K562 (cell line): ENCODE results near the gene ZNF107. TPM values are rescaled to one million over a fixed set of nuclear protein-coding genes. Genes with fewer than 3 reads are reported as not detected.

Experiments
- CTCF ChIP-seq, 3 experiments: IDR thresholded peaks in 2 of 3; conservative IDR thresholded peaks in 1 of 3; 2 replicates each; pipeline ENCODE4 v1.5.1; 2011 to 2012; ENCODE audit warnings: low read length in 3 of 3, mild to moderate bottlenecking in 3 of 3, control low read depth in 2 of 3, improper control_type of control experiment in 1 of 3, inconsistent platforms in 1 of 3, low read depth in 1 of 3, mixed read lengths in 1 of 3, moderate library complexity in 1 of 3; ENCODE audit not compliant: insufficient read depth in 2 of 3
- RAD21 ChIP-seq, 2 experiments: fragments of 250-450 bp in 1 of 2; fragments of 450-650 bp in 1 of 2; sonication (Bioruptor Pico) in 1 of 2; formaldehyde crosslinking in 1 of 2; IDR thresholded peaks in 1 of 2; conservative IDR thresholded peaks in 1 of 2; 2 replicates each; pipeline versions ENCODE4 v1.4.0 to v1.8.0; 2020 to 2022; ENCODE audit warnings: mild to moderate bottlenecking in 2 of 2, moderate library complexity in 1 of 2
- SIX5 ChIP-seq, 2 experiments: IDR thresholded peaks; 2 replicates each; pipeline ENCODE4 v1.6.1; 2011; ENCODE audit warnings: low read length in 2 of 2, borderline replicate concordance in 1 of 2, low read depth in 1 of 2, mild to moderate bottlenecking in 1 of 2, moderate library complexity in 1 of 2; ENCODE audit not compliant: insufficient read depth in 1 of 2
- USF1 ChIP-seq: sonication (generic); formaldehyde crosslinking; IDR thresholded peaks from 2 replicates; pipeline ENCODE4 v1.9.0; 2022; ENCODE audit warnings: mild to moderate bottlenecking, missing genetic modification reagents
- ZNF512 ChIP-seq: IDR thresholded peaks from 2 replicates; pipeline ENCODE4 v1.6.1; 2016; ENCODE audit warnings: missing genetic modification characterization, missing compliant biosample characterization
- polyA plus RNA-seq, 8 experiments: library from polyadenylated mRNA; depleted of rRNA in 4 of 8; stranded (reverse) in 5 of 8; unstranded in 3 of 8; fragments of >200 nt; fragmentation: Nextera tagmentation in 2 of 8; fragmentation: Illumina TruSeq in 1 of 8; extraction: Ambion mirVana in 2 of 8; extraction: Trizol in 1 of 8; gene quantifications; 2 replicates each; pipeline versions ENCODE4 v1.2.1 to v1.2.3, GENCODE V29; 2011 to 2014; ENCODE audit warnings: inconsistent platforms in 1 of 8, missing spikeins in 1 of 8
- total RNA-seq, 7 experiments: library from RNA; depleted of rRNA in 6 of 7; stranded (reverse); fragments of >200 nt in 6 of 7; fragmentation: Illumina TruSeq in 2 of 7; extraction: Trizol in 2 of 7; gene quantifications; 2 replicates each; pipeline versions ENCODE4 v1.2.1 to v1.2.3, GENCODE V29; 2011 to 2021; ENCODE audit warnings: low replicate concordance in 1 of 7

Gene ZNF107
- total and polyA plus RNA-seq, 9 of the 15 experiments (the other 6 are each of a cell fraction or from before 2014, with no cell fraction given): 2.4 to 14.2 (median 7.9) TPM

GRCh38 chr7:64636386-64636785 is 29.5 kb upstream of the ZNF107 start (continued):
- TF ChIP-seq RAD21 (CRISPR knock-in tag; conservative IDR thresholded peaks at IDR 0.05 in 1 of 2, IDR thresholded peaks at IDR 0.05 in 1 of 2): peak in 1 of 2 experiments; percentile 27; a peak in 1 of 4 replicates
- peak; percentile 17 to 64 (median 47); a peak in 5 of 6 replicates for TF ChIP-seq CTCF (IDR thresholded peaks at IDR 0.05 in 2 of 3, conservative IDR thresholded peaks at IDR 0.05 in 1 of 3; ENCODE audit: insufficient read depth in 2 of 3, low read depth in 1 of 3, low read length in 3 of 3)
- no peak for TF ChIP-seq USF1
- no peak for TF ChIP-seq ZNF512 (tag)
- TF ChIP-seq SIX5 (IDR thresholded peaks at IDR 0.05; ENCODE audit: borderline replicate concordance in 1 of 2, insufficient read depth in 1 of 2, low read depth in 1 of 2, low read length in 2 of 2): no peak
